HG02938 (cell line): Measurements from ENCODE around the gene SGCE.
A peak's percentile ranks its signal among the peaks of the same experiment; 100 is the strongest.

Experiments
- ATAC-seq: cut with Tn5 transposase; IDR thresholded peaks from one replicate; pipeline ENCODE4 v1.9.1; 2021; ENCODE audit warnings: mild to moderate bottlenecking, moderate library complexity; ENCODE audit not compliant: unreplicated experiment

Gene SGCE

GRCh38 chr7:94576316-94576715 lies 79.6 kb downstream of the SGCE start:
- ATAC-seq, result no peak

- ATAC-seq, result no peak
Measured at GRCh38 chr7:94575646-94576045, 80.3 kb downstream of the SGCE start.

GRCh38 chr7:94571816-94572215 lies 84.1 kb downstream of the SGCE start:
- no peak for ATAC-seq

GRCh38 chr7:94567396-94567795 lies 88.5 kb downstream of the SGCE start:
- no peak for ATAC-seq

GRCh38 chr7:94565247-94565894 lies 90.6 kb downstream of the SGCE start:
- no peak for ATAC-seq

GRCh38 chr7:94562525-94562924 lies 93.4 kb downstream of the SGCE start:
- ATAC-seq, result no peak

- no peak for ATAC-seq
Measured at GRCh38 chr7:94561841-94562514, 94.0 kb downstream of the SGCE start.

- ATAC-seq, result no peak
Measured at GRCh38 chr7:94559972-94560371, 96.0 kb downstream of the SGCE start.

GRCh38 chr7:94557215-94557614 lies 98.7 kb downstream of the SGCE start:
- ATAC-seq, result no peak

- ATAC-seq, result peak; percentile 83
Measured at GRCh38 chr7:94556028-94556427, 99.9 kb downstream of the SGCE start.

- ATAC-seq, result no peak
Measured at GRCh38 chr7:94547126-94547525, 108.8 kb downstream of the SGCE start.

- ATAC-seq, result no peak
Measured at GRCh38 chr7:94540428-94540827, 115.5 kb downstream of the SGCE start.
